Activated T-helper 1 cell treated with anti-CD3 and anti-CD28 coated beads, Interleukin-2, amount 50 U/mL, for 16 hours (primary cell): ENCODE measurements around the gene ADAMTS12.

Experiments used
- DNase-seq, 2 donors: peaks; one replicate each; pipeline ENCODE4 v3.0.0-alpha.2; 2020; ENCODE audit warnings: low read depth in 1 of 2, low spot score in 1 of 2

Gene ADAMTS12

GRCh38 chr5:33810491-33811120, 81.2 kb downstream of the ADAMTS12 start:
- DNase-seq = no peak

GRCh38 chr5:33809936-33810335, 81.9 kb downstream of the ADAMTS12 start:
- DNase-seq = no peak

- no peak for DNase-seq
These were observed 83.1 kb downstream of the ADAMTS12 start for GRCh38 chr5:33808699-33809098.

- DNase-seq = no peak
These were observed 84.0 kb downstream of the ADAMTS12 start for GRCh38 chr5:33807771-33808170.

GRCh38 chr5:33806738-33807442, 84.9 kb downstream of the ADAMTS12 start:
- DNase-seq = no peak

- DNase-seq = no peak
These were observed 90.5 kb downstream of the ADAMTS12 start for GRCh38 chr5:33801292-33801691.

- DNase-seq = no peak
These were observed 91.4 kb downstream of the ADAMTS12 start for GRCh38 chr5:33800241-33800950.

GRCh38 chr5:33795496-33795895, 96.3 kb downstream of the ADAMTS12 start:
- DNase-seq = no peak

GRCh38 chr5:33794550-33795181, 97.1 kb downstream of the ADAMTS12 start:
- no peak for DNase-seq

GRCh38 chr5:33793836-33794549, 97.8 kb downstream of the ADAMTS12 start:
- no peak for DNase-seq

GRCh38 chr5:33793276-33793675, 98.5 kb downstream of the ADAMTS12 start:
- DNase-seq = no peak

GRCh38 chr5:33792559-33792958, 99.2 kb downstream of the ADAMTS12 start:
- no peak for DNase-seq

GRCh38 chr5:33789567-33789957, 102.2 kb downstream of the ADAMTS12 start:
- DNase-seq = no peak

- no peak for DNase-seq
These were observed 102.7 kb downstream of the ADAMTS12 start for GRCh38 chr5:33788922-33789566.

- no peak for DNase-seq
These were observed 106.2 kb downstream of the ADAMTS12 start for GRCh38 chr5:33785571-33785970.

GRCh38 chr5:33781286-33781685, 110.5 kb downstream of the ADAMTS12 start:
- DNase-seq = no peak

GRCh38 chr5:33776151-33776660, 115.6 kb downstream of the ADAMTS12 start:
- DNase-seq = no peak

- DNase-seq = no peak
These were observed 117.4 kb downstream of the ADAMTS12 start for GRCh38 chr5:33774341-33774740.

GRCh38 chr5:33772380-33772897, 119.4 kb downstream of the ADAMTS12 start:
- DNase-seq = no peak

- no peak for DNase-seq
These were observed 121.8 kb downstream of the ADAMTS12 start for GRCh38 chr5:33769968-33770367.
